MM.1S (cell line): ENCODE data around the gene KLF4.

Experiments
- EZH2 ChIP-seq: fragments of 300-600 bp; sonication (generic); optimal IDR thresholded peaks from 2 replicates; pipeline ENCODE3; 2017; ENCODE audit warnings: low read depth, mild to moderate bottlenecking, antibody characterized with exemption, low read length, mixed read lengths
- EZH2phosphoT487 ChIP-seq: fragments of 300-600 bp; sonication (generic); IDR thresholded peaks from 2 replicates; pipeline ENCODE4 v1.6.1; 2018; ENCODE audit warnings: antibody characterized with exemption, low read length
- TF ChIP-seq, protein P1 (sequence below): fragments of 300-600 bp; sonication (generic); IDR thresholded peaks from 2 replicates; pipeline ENCODE4 v1.5.1; 2016; ENCODE audit warnings: antibody characterized with exemption, low read length, mixed read lengths

- TF ChIP-seq, protein P1, sequence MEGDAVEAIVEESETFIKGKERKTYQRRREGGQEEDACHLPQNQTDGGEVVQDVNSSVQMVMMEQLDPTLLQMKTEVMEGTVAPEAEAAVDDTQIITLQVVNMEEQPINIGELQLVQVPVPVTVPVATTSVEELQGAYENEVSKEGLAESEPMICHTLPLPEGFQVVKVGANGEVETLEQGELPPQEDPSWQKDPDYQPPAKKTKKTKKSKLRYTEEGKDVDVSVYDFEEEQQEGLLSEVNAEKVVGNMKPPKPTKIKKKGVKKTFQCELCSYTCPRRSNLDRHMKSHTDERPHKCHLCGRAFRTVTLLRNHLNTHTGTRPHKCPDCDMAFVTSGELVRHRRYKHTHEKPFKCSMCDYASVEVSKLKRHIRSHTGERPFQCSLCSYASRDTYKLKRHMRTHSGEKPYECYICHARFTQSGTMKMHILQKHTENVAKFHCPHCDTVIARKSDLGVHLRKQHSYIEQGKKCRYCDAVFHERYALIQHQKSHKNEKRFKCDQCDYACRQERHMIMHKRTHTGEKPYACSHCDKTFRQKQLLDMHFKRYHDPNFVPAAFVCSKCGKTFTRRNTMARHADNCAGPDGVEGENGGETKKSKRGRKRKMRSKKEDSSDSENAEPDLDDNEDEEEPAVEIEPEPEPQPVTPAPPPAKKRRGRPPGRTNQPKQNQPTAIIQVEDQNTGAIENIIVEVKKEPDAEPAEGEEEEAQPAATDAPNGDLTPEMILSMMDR = no peak
- no peak for TF ChIP-seq EZH2
- no peak for TF ChIP-seq EZH2phosphoT487
Measured at GRCh38 chr9:107492381-107492970, 2.9 kb upstream of the KLF4 start.
